Measurements from ENCODE around the gene CCDC144A.
"Not testable (repeated sequence)": the region's sequence is repeated elsewhere in the genome, so short reads cannot be mapped to it uniquely, and the experiment has no call there.

Gene CCDC144A

GRCh38 chr17:16757520-16757919 lies 67.5 kb downstream of the CCDC144A start:
- not testable (repeated sequence) for DNase-seq (ENCODE audit: low read depth)

- not testable (repeated sequence) for DNase-seq (ENCODE audit: low read depth)
These were observed 68.1 kb downstream of the CCDC144A start for GRCh38 chr17:16758177-16758576.

GRCh38 chr17:16768290-16769175 lies 78.5 kb downstream of the CCDC144A start:
- DNase-seq (ENCODE audit: low read depth): not testable (repeated sequence)

DNA sequence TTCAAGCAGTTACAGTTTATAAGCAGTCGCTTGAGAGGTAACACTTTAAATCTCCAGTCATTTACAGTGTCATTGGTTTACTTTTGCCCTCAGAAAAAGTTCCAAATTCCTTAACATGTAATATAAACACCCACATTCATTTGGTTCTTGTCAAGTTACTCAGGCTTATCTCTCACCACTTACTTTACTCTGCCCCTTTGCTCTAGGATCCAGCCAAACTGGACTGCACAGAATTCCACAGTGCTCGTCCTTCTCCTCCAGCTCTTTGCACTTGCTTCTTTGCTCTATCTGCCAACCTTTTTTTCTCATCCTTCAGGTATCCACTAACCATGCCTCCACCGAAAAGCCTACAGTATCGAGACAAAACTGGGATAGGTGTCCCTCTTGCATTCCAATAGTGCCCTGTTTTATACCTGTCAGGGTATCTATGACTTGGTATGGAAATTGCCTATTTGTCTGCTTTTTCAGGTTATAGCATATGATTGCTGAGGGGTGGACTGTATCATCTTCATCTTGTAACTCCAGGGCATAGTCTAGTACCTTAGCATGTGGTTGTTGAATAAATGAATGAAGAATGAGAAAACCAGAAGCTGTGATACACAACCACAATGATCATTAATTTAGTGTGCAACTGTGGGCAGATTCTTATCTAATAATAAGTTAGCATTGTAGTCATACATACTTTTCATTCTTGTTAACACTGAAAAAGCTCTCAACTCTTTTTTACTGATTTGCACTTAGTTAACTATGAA lies 82.5 kb downstream of the CCDC144A start:
- not testable (repeated sequence) for DNase-seq (ENCODE audit: low read depth)

DNA sequence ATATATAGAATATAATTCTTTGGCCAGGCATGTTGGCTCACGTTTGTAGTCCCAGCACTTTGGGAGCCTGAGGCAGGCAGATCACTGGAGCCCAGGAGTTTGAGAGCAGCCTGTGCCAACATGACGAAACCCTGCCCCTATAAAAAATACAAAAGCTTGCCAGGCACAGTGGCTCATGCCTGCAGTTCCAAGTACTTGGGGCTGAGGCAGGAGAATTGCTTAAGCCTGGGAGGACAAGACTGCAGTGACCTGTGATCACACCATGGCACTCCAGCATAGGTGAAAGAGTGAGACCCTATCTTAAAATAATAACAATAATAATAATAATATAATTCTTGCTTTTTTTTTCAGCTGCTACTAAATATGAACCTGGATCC lies 83.1 kb downstream of the CCDC144A start:
- DNase-seq (ENCODE audit: low read depth): not testable (repeated sequence)

- DNase-seq (ENCODE audit: low read depth): not testable (repeated sequence)
These were observed 97.8 kb downstream of the CCDC144A start for GRCh38 chr17:16787851-16788250.

GRCh38 chr17:16788889-16789536 lies 99.0 kb downstream of the CCDC144A start:
- not testable (repeated sequence) for DNase-seq (ENCODE audit: low read depth)

GRCh38 chr17:16789622-16790021 lies 99.6 kb downstream of the CCDC144A start:
- DNase-seq (ENCODE audit: low read depth): not testable (repeated sequence)

DNA sequence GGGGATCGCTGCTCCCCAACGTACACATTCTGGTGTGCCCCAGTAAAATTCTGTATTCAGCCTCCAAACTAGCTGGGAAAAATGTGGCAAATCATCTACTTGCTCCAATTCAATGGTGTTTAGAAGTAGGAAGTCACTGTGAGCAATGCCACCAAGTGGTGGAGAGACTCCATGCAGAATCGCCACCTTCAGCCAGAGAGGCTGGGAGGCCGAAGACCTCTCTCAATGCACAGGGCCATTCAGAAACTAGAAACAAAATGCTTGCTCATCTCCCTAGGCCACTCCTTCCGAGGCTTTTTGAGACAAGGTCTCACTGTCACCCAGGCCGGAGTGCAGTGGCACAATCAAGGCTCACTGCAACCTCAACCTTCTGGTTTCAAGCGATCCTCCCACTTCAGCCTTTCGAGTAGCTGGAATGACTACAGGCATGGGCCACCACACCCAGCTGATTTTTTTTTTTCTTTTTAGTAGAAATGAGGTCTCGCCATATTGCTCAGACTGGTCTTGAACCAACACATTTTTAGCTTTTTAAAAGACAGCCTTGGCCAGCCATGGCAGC lies 100.4 kb downstream of the CCDC144A start:
- DNase-seq (ENCODE audit: low read depth): not testable (repeated sequence)

- DNase-seq (ENCODE audit: low read depth): not testable (repeated sequence)
These were observed 104.2 kb downstream of the CCDC144A start for GRCh38 chr17:16794215-16794614.

DNA sequence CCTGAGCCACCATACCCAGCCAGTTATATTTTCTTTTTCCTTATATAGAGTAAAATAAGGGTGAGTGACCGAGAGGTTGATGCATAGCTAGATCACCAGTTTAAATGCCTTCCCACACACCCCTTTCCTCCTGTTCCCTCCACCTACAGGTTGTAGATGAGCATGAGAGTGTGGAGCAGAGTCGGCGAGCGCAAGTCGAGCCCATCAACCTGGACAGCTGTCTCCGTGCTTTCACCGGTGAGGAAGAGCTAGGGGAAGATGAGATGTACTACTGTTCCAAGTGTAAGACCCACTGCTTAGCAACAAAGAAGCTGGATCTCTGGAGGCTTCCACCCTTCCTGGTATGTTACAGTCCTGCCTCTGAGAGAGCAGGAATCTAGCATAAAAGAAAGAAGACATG lies 105.9 kb downstream of the CCDC144A start:
- DNase-seq (ENCODE audit: low read depth): not testable (repeated sequence)

- DNase-seq (ENCODE audit: low read depth): not testable (repeated sequence)
These were observed 114.8 kb downstream of the CCDC144A start for GRCh38 chr17:16804851-16805250.

DNA sequence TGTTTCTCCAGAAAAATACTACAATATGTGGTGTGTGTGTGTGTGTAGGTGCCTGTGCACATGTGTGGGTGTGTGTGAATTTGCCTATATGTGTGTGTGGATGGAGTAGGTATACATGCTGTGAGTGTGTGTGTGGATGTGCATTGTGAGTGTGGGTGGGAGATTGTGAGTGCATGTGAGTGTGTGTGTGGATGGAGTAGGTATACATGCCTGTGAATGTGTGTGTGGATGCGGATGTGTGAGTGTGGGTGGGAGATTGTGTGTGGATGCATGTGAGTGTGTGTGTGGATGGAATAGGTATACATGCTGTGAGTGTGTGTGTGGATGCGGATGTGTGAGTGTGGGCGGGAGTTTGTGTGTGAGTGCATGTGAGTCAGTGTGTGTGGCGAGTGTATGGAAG lies 116.6 kb downstream of the CCDC144A start:
- DNase-seq (ENCODE audit: low read depth): not testable (repeated sequence)

DNA sequence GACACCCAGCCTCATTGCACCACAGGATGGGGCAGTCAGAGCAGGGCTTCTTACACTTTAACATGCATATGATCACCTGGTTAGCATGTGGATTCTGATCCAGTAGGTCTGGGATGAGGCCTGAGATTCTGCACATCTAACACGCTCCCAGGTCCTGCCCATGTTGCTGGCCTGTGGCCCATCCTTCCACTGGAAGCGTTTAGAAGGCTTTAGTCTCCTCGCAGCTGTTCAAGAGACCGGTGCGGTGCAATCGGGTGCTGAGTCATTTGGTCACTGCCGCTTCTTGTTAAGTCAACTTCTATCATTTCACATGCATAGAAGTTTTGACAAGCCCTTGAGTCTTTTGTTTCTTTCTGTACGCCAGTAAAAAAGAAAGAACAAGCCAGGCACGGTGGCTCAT lies 117.6 kb downstream of the CCDC144A start:
- DNase-seq (ENCODE audit: low read depth): not testable (repeated sequence)

- DNase-seq (ENCODE audit: low read depth): not testable (repeated sequence)
These were observed 120.2 kb downstream of the CCDC144A start for GRCh38 chr17:16810236-16810635.

DNA sequence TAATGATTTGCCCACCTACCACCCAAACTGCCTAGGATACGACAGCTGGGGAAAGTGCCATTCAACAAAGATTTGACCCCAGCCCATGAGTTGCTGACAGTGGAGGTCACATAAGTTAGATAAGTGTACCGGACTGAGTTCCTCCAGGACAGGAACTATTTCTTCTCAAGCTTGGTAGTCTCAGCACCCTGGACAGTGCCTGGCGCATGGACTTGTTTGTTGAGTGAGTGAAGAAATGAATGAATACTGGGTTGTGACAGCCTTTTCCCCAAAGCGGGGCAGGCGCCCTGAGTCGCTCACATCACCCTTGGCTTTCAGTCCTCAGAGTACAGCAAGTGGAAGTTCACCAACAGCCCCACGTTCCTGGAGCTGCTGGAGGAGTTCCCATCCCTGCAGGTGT lies 122.1 kb downstream of the CCDC144A start:
- DNase-seq (ENCODE audit: low read depth): not testable (repeated sequence)

- DNase-seq (ENCODE audit: low read depth): no peak
These were observed 124.4 kb downstream of the CCDC144A start for GRCh38 chr17:16814439-16814838.

GRCh38 chr17:16817201-16817600 lies 127.2 kb downstream of the CCDC144A start:
- DNase-seq (ENCODE audit: low read depth): no peak

DNA sequence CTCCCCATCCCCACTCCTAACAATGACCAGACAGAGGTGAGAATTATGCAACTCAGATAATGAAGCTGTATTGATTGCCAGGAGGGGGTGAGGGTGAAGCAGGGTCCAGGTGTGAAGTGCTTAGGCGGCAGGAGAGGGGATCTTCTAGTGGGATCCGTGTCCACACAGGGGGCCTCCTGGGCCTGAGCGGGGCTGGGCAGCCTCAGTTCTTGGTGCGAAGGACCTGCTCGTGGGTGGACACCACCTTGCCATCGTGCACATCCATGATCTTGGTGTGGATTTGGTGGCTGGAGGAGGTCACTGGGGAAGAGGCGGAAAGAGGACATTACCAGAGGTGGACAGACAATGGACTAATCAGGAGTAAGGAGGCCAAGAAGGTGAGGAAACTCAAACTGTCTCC lies 127.9 kb downstream of the CCDC144A start:
- not testable (repeated sequence) for DNase-seq (ENCODE audit: low read depth)

DNA sequence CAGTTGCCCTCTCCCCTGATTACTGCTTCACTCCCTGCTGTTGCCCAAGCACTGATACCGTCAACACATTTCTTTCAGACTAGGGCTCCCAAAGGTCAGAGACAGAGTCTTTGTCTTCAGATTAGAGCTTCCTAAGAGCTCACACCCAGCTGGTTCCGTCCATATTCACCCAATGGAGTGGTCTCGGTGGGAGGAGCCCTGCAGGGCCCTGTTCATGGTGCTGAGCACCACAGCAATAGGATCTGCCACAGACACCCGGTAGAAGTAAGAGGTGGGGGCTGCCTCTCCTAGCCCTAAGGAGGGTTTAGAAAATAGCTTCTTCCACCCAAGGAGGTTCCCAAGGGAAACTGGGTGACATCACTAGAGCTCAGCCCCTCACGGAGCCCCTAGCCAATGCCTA lies 128.3 kb downstream of the CCDC144A start:
- no peak for DNase-seq (ENCODE audit: low read depth)

- DNase-seq (ENCODE audit: low read depth): no peak
These were observed 129.0 kb downstream of the CCDC144A start for GRCh38 chr17:16818821-16819683.

Data from HS-27A (cell line).